GM21423 (cell line): ENCODE data around the gene ASNSD1.
A peak's percentile ranks its signal among the peaks of the same experiment; 100 is the strongest.
"Not testable (repeated sequence)": the region's sequence is repeated elsewhere in the genome, so short reads cannot be mapped to it uniquely, and the experiment has no call there.

ENCODE experiments used
- ATAC-seq: cut with Tn5 transposase; IDR thresholded peaks from one replicate; pipeline ENCODE4 v1.9.1; 2021; ENCODE audit warnings: mild to moderate bottlenecking, moderate library complexity; ENCODE audit not compliant: unreplicated experiment

Gene ASNSD1

GRCh38 chr2:189646521-189646920, 14.7 kb upstream of the ASNSD1 start:
- ATAC-seq = no peak

- no peak for ATAC-seq
Observed at GRCh38 chr2:189648846-189649509, 12.3 kb upstream of the ASNSD1 start.

GRCh38 chr2:189651284-189651683, 10.0 kb upstream of the ASNSD1 start:
- no peak for ATAC-seq

GRCh38 chr2:189653464-189653863, 7.8 kb upstream of the ASNSD1 start:
- not testable (repeated sequence) for ATAC-seq

GRCh38 chr2:189654641-189655040, 6.6 kb upstream of the ASNSD1 start:
- ATAC-seq = no peak

GRCh38 chr2:189657867-189658266, 3.4 kb upstream of the ASNSD1 start:
- peak; percentile 45 for ATAC-seq

- ATAC-seq = no peak
Observed at GRCh38 chr2:189658306-189659212, 2.7 kb upstream of the ASNSD1 start.

- ATAC-seq = no peak
Observed at GRCh38 chr2:189659734-189660133, 1.5 kb upstream of the ASNSD1 start.

GRCh38 chr2:189660803-189661147, 484 bp upstream of the ASNSD1 start:
- no peak for ATAC-seq

- no peak for ATAC-seq
Observed at GRCh38 chr2:189661957-189662321, 680 bp downstream of the ASNSD1 start.

GRCh38 chr2:189662669-189663226, 1.5 kb downstream of the ASNSD1 start:
- ATAC-seq = no peak

GRCh38 chr2:189663319-189663718, 2.1 kb downstream of the ASNSD1 start:
- not testable (repeated sequence) for ATAC-seq

GRCh38 chr2:189669913-189670312, 8.7 kb downstream of the ASNSD1 start:
- ATAC-seq = no peak

- ATAC-seq = no peak
Observed at GRCh38 chr2:189673661-189674373, 12.6 kb downstream of the ASNSD1 start.

GRCh38 chr2:189674374-189675112, 13.3 kb downstream of the ASNSD1 start, which contains the start of gene ANKAR:
TSS of gene ANKAR (plus strand) at chr2:189674670. CDS start at chr2:189676491, 1,821 bp downstream.
- peak; percentile 98 for ATAC-seq

GRCh38 chr2:189676471-189676870, 15.2 kb downstream of the ASNSD1 start:
- ATAC-seq = no peak

- ATAC-seq = no peak
Observed at GRCh38 chr2:189679226-189679625, 18.0 kb downstream of the ASNSD1 start.

- ATAC-seq = no peak
Observed at GRCh38 chr2:189681203-189681602, 19.9 kb downstream of the ASNSD1 start.

- ATAC-seq = no peak
Observed at GRCh38 chr2:189681903-189682302, 20.6 kb downstream of the ASNSD1 start.

- no peak for ATAC-seq
Observed at GRCh38 chr2:189683348-189683747, 22.1 kb downstream of the ASNSD1 start.

- ATAC-seq = no peak
Observed at GRCh38 chr2:189684811-189685210, 23.6 kb downstream of the ASNSD1 start.
